H9 (cell line): Measurements from ENCODE around the gene NFU1. TPM values are rescaled to one million over a fixed set of nuclear protein-coding genes. Genes with fewer than 3 reads are reported as not detected.

Experiments
- DNase-seq: peaks from one replicate; pipeline ENCODE4 v3.0.0-alpha.2; 2017
- H2AFZ ChIP-seq: one replicate; pipeline ENCODE4 v1.6.1; 2013; ENCODE audit warnings: mild to moderate bottlenecking, low read length, control low read depth, moderate library complexity
- H2AK5ac ChIP-seq: 2 replicates; pipeline ENCODE4 v1.6.1; 2013; ENCODE audit warnings: low read length, control low read depth, mixed read lengths; ENCODE audit not compliant: insufficient read length
- H2BK120ac ChIP-seq: one replicate; pipeline ENCODE4 v1.6.1; 2013; ENCODE audit warnings: low read depth, mild to moderate bottlenecking, low read length, control low read depth, inconsistent platforms; ENCODE audit not compliant: poor library complexity, severe bottlenecking
- H2BK12ac ChIP-seq: 2 replicates; pipeline ENCODE4 v1.6.1; 2013; ENCODE audit warnings: low read length, control low read depth, mixed read lengths, low read depth; ENCODE audit not compliant: insufficient read length
- H2BK15ac ChIP-seq: 2 replicates; pipeline ENCODE4 v1.6.1; 2013; ENCODE audit warnings: low read depth, low read length, control low read depth
- H2BK20ac ChIP-seq: one replicate; pipeline ENCODE4 v1.6.1; 2013; ENCODE audit warnings: low read depth, mild to moderate bottlenecking, low read length, control low read depth, inconsistent platforms; ENCODE audit not compliant: poor library complexity, severe bottlenecking
- H2BK5ac ChIP-seq: 2 replicates; pipeline ENCODE4 v1.6.1; 2013; ENCODE audit warnings: low read length, control low read depth, mixed read lengths; ENCODE audit not compliant: insufficient read length
- H3K14ac ChIP-seq: 2 replicates; pipeline ENCODE4 v1.6.1; 2013; ENCODE audit warnings: low read length, control low read depth; ENCODE audit not compliant: insufficient read depth
- H3K18ac ChIP-seq: 2 replicates; pipeline ENCODE4 v1.6.1; 2013; ENCODE audit warnings: low read depth, mild to moderate bottlenecking, mixed read lengths, low read length, control low read depth; ENCODE audit not compliant: insufficient read length
- H3K23ac ChIP-seq: 2 replicates; pipeline ENCODE4 v1.6.1; 2013; ENCODE audit warnings: low read length, control low read depth, mixed read lengths, low read depth; ENCODE audit not compliant: insufficient read length
- H3K23me2 ChIP-seq: 2 replicates; pipeline ENCODE4 v1.6.1; 2013; ENCODE audit warnings: low read depth, mild to moderate bottlenecking, mixed read lengths, low read length, control low read depth; ENCODE audit not compliant: insufficient read length, poor library complexity, severe bottlenecking
- H3K27ac ChIP-seq: 2 replicates; pipeline ENCODE4 v1.5.1; 2013; ENCODE audit warnings: low read length, control low read depth, mixed read lengths, low read depth; ENCODE audit not compliant: insufficient read length
- H3K27me3 ChIP-seq: 2 replicates; pipeline ENCODE4 v1.6.1; 2013; ENCODE audit warnings: low read length, control low read depth, inconsistent platforms; ENCODE audit not compliant: insufficient read depth
- H3K4ac ChIP-seq: 2 replicates; pipeline ENCODE4 v1.6.1; 2013; ENCODE audit warnings: low read depth, mild to moderate bottlenecking, control low read depth, inconsistent platforms, low read length, moderate library complexity
- H3K4me1 ChIP-seq: 2 replicates; pipeline ENCODE4 v1.6.1; 2013; ENCODE audit warnings: low read length, control low read depth, inconsistent platforms; ENCODE audit not compliant: insufficient read depth
- H3K4me2 ChIP-seq: 2 replicates; pipeline ENCODE4 v1.6.1; 2013; ENCODE audit warnings: low read length, control low read depth, mixed read lengths; ENCODE audit not compliant: insufficient read length, insufficient read depth
- H3K56ac ChIP-seq: 2 replicates; pipeline ENCODE4 v1.6.1; 2013; ENCODE audit warnings: low read depth, mild to moderate bottlenecking, mixed read lengths, low read length, control low read depth; ENCODE audit not compliant: insufficient read length
- H3K79me1 ChIP-seq: 2 replicates; pipeline ENCODE4 v1.6.1; 2013; ENCODE audit warnings: low read depth, mild to moderate bottlenecking, moderate library complexity, low read length, control low read depth, inconsistent platforms; ENCODE audit not compliant: insufficient read depth, poor library complexity, severe bottlenecking
- H3K79me2 ChIP-seq: 2 replicates; pipeline ENCODE4 v1.6.1; 2013; ENCODE audit warnings: low read length, control low read depth, inconsistent platforms; ENCODE audit not compliant: insufficient read depth
- H3K9ac ChIP-seq: 2 replicates; pipeline ENCODE4 v1.6.1; 2013; ENCODE audit warnings: low read length, control low read depth, mixed read lengths; ENCODE audit not compliant: insufficient read length; ENCODE audit errors: extremely low read depth
- H3K9me3 ChIP-seq: one replicate; pipeline ENCODE4 v1.6.1; 2013; ENCODE audit warnings: low read depth, low read length, inconsistent platforms; ENCODE audit not compliant: control insufficient read depth
- H3T11ph ChIP-seq: one replicate; pipeline ENCODE4 v1.6.1; 2013; ENCODE audit warnings: mild to moderate bottlenecking, low read length, control low read depth, inconsistent platforms
- H4K20me1 ChIP-seq: one replicate; pipeline ENCODE4 v1.6.1; 2013; ENCODE audit not compliant: control insufficient read depth, insufficient read length, insufficient read depth
- H4K5ac ChIP-seq: 2 replicates; pipeline ENCODE4 v1.6.1; 2013; ENCODE audit warnings: low read depth, mild to moderate bottlenecking, mixed read lengths, low read length, control low read depth; ENCODE audit not compliant: insufficient read length
- H4K8ac ChIP-seq: replicated peaks from 2 replicates; pipeline ENCODE4 v1.6.1; 2013; ENCODE audit warnings: low read length, control low read depth, mixed read lengths, low read depth; ENCODE audit not compliant: insufficient read length
- H4K91ac ChIP-seq: 2 replicates; pipeline ENCODE4 v1.6.1; 2013; ENCODE audit warnings: low read depth, mild to moderate bottlenecking, moderate library complexity, mixed read lengths, low read length, control low read depth; ENCODE audit not compliant: insufficient read length
- H3K27ac Mint-ChIP-seq, 3 experiments: 2 replicates in 2 of 3; 3 replicates in 1 of 3; pipeline ENCODE4 v1.8.0; 2020 to 2021; ENCODE audit warnings: mixed read lengths in 3 of 3, mild to moderate bottlenecking in 1 of 3, moderate library complexity in 1 of 3
- H3K27me3 Mint-ChIP-seq: 2 replicates; pipeline ENCODE4 v1.8.0; 2021; ENCODE audit warnings: low read depth, mild to moderate bottlenecking, moderate library complexity, mixed read lengths
- H3K36me3 Mint-ChIP-seq, 3 experiments: 2 replicates in 2 of 3; 3 replicates in 1 of 3; pipeline ENCODE4 v1.8.0; 2020 to 2021; ENCODE audit warnings: low read depth in 3 of 3, mixed read lengths in 3 of 3; ENCODE audit not compliant: insufficient read depth in 1 of 3
- H3K4me1 Mint-ChIP-seq, 2 experiments: 2 replicates each; pipeline ENCODE4 v1.8.0; 2020; ENCODE audit warnings: mixed read lengths in 2 of 2
- H3K4me3 Mint-ChIP-seq, 2 experiments: 2 replicates in 1 of 2; 3 replicates in 1 of 2; pipeline ENCODE4 v1.8.0; 2020 to 2021; ENCODE audit warnings: mild to moderate bottlenecking in 2 of 2, mixed read lengths in 2 of 2, moderate library complexity in 1 of 2
- H3K9me3 Mint-ChIP-seq, 2 experiments: 2 replicates in 1 of 2; 3 replicates in 1 of 2; pipeline ENCODE4 v1.8.0; 2020; ENCODE audit warnings: mild to moderate bottlenecking in 2 of 2, mixed read lengths in 2 of 2, moderate library complexity in 1 of 2
- WGBS: extraction: QIAGEN DNeasy Blood & Tissue Kit; methylation state at CpG from one replicate; pipeline ENCODE4 v1.1.7; 2013; ENCODE audit warnings: missing lambda C conversion rate, low lambda C conversion rate, mixed read lengths; ENCODE audit not compliant: insufficient read length; ENCODE audit errors: extremely low coverage; 5-methylcytosine and 5-hydroxymethylcytosine counted together
- total RNA-seq: library from RNA; stranded (reverse); gene quantifications from 2 replicates; pipeline ENCODE4 v1.2.1, GENCODE V29; 2021
- TF ChIP-seq, protein P1 (sequence below): fragments of 200-600 bp; sonication (generic); conservative IDR thresholded peaks from 3 replicates; pipeline ENCODE4 v1.8.0; 2021; ENCODE audit warnings: antibody characterized with exemption, mild to moderate bottlenecking

Gene NFU1
- total RNA-seq, 1 experiment from 2014 or later: 61.4 TPM

DNA sequence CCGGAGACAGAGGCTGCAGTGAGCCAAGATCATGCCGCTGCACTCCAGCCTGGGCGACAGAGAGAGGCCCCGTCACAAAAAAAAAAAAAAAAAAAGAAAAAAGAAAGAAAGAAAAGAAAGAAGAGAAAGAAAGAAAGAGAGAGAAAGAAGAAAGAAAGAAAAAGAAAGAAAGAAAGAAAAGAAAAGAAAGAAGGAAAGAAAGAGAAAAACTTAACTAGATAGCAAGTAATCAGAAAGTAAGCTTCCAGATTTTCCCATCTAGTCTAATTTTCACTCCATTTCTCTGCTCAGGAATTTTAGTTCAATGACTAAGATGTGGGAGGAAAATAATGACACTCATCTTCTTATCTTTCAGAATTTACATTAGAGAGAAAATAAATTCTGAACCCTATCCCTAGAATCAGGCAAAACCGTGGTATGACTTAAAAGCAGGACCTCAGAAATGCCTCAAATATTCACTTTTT lies 52.6 kb downstream of the NFU1 start:
- no peak overlapping the region for H2BK5ac ChIP-seq
- no peak overlapping the region for H2BK15ac ChIP-seq
- H3K27ac ChIP-seq: no peak overlapping the region
- H4K91ac ChIP-seq: no peak overlapping the region
- no peak overlapping the region for H4K8ac ChIP-seq
- H3K9me3 ChIP-seq: no peaks in the 10 kb centered on the region
- no peak overlapping the region for H3K4ac ChIP-seq
- H2BK20ac ChIP-seq: no peak overlapping the region
- Mint-ChIP-seq H3K36me3 (peaks cover 2 to 13% (median 8%) of the 10 kb centered on the region in 3 experiments; a peak in 5 of 7 replicates), H3K4me3 (no peak overlapping the region; a peak in 1 of 5 replicates), H3K27ac (no peak overlapping the region), H3K27me3 (no peaks in the 10 kb centered on the region; the same call in 1 of the 2 replicates), H3K4me1 (peaks cover 26 to 33% of the 10 kb centered on the region in 2 experiments), H3K9me3 (no peaks in the 10 kb centered on the region)
- no peak overlapping the region for H3K23ac ChIP-seq
- DNase-seq: no peak
- no peak overlapping the region for H3K56ac ChIP-seq
- no peak overlapping the region for H3K18ac ChIP-seq
- H3T11ph ChIP-seq: no peak overlapping the region
- no peak overlapping the region for H2BK120ac ChIP-seq
- H2AK5ac ChIP-seq: no peak overlapping the region
- H3K4me1 ChIP-seq: no peaks in the 10 kb centered on the region
- H3K4me2 ChIP-seq: no peak overlapping the region
- WGBS: no CpG with 5 or more reads among the region's 5 CpGs
- no peak overlapping the region for H2AFZ ChIP-seq
- H4K20me1 ChIP-seq: no peaks in the 10 kb centered on the region
- no peak overlapping the region for H4K5ac ChIP-seq
- TF ChIP-seq, protein P1, sequence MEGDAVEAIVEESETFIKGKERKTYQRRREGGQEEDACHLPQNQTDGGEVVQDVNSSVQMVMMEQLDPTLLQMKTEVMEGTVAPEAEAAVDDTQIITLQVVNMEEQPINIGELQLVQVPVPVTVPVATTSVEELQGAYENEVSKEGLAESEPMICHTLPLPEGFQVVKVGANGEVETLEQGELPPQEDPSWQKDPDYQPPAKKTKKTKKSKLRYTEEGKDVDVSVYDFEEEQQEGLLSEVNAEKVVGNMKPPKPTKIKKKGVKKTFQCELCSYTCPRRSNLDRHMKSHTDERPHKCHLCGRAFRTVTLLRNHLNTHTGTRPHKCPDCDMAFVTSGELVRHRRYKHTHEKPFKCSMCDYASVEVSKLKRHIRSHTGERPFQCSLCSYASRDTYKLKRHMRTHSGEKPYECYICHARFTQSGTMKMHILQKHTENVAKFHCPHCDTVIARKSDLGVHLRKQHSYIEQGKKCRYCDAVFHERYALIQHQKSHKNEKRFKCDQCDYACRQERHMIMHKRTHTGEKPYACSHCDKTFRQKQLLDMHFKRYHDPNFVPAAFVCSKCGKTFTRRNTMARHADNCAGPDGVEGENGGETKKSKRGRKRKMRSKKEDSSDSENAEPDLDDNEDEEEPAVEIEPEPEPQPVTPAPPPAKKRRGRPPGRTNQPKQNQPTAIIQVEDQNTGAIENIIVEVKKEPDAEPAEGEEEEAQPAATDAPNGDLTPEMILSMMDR: no peak
- H3K14ac ChIP-seq: no peak overlapping the region
- H3K23me2 ChIP-seq: peaks cover 3% of the 10 kb centered on the region
- H3K79me1 ChIP-seq: peaks cover 3% of the 10 kb centered on the region
- H3K9ac ChIP-seq: no peak overlapping the region
- peaks cover 5% of the 10 kb centered on the region; the same call in 1 of the 2 replicates for H3K79me2 ChIP-seq
- H2BK12ac ChIP-seq: no peak overlapping the region
- H3K27me3 ChIP-seq: no peaks in the 10 kb centered on the region
